ENCODE data around the gene UGP2. TPM values are rescaled to one million over a fixed set of nuclear protein-coding genes. Genes with fewer than 3 reads are reported as not detected.

The UGP2 gene
- total and polyA plus RNA-seq, 2 donors (not counting 1 experiment from before 2014, with no cell fraction given): 19.1 to 68.8 TPM

GRCh38 chr2:63850649-63851048, 9.0 kb downstream of the UGP2 start:
- H3K4me3 ChIP-seq (ENCODE audit: control extremely low read depth in 1 of 5, extremely low read depth in 1 of 5, insufficient read depth in 1 of 5, low read depth in 2 of 5, low read length in 4 of 5): no peak overlapping the region
- POLR2A ChIA-PET: no interaction called here
- H3K27ac ChIP-seq (ENCODE audit: low read length in 2 of 2): no peak overlapping the region
- no peak overlapping the region for H3K27ac Mint-ChIP-seq
- peaks cover 63% of the 10 kb centered on the region for H3K4me1 Mint-ChIP-seq
- H3K27me3 ChIP-seq (replicated peaks in 1 of 4; ENCODE audit: control extremely low read depth in 1 of 4, control insufficient read depth in 3 of 4, insufficient read depth in 4 of 4, low read length in 3 of 4): no peaks in the 10 kb centered on the region
- peaks cover 62% of the 10 kb centered on the region for H4K20me1 ChIP-seq (ENCODE audit: control insufficient read depth, insufficient read depth, low read length, poor library complexity, severe bottlenecking)
- CTCF ChIA-PET: interaction anchor here (0.7 kb wide), 1 partner anchor 9 kb away, joined by 3 read pairs; no protein-coding TSS in a partner anchor
- no peak overlapping the region for H3K9ac ChIP-seq (ENCODE audit: low read length)
- H3K4me2 ChIP-seq (replicated peaks; ENCODE audit: low read depth, low read length, poor library complexity, severe bottlenecking): no peak overlapping the region
- ATAC-seq (ENCODE audit: low read depth) (no peak), DNase-seq (no peak)
- H3K27me3 Mint-ChIP-seq: no peaks in the 10 kb centered on the region
- peaks cover 0 to 10% of the 10 kb centered on the region in 2 donors for H3K4me1 ChIP-seq (ENCODE audit: control insufficient read depth in 2 of 2, insufficient read depth in 2 of 2, low read length in 2 of 2)
- TF ChIP-seq, protein P1, sequence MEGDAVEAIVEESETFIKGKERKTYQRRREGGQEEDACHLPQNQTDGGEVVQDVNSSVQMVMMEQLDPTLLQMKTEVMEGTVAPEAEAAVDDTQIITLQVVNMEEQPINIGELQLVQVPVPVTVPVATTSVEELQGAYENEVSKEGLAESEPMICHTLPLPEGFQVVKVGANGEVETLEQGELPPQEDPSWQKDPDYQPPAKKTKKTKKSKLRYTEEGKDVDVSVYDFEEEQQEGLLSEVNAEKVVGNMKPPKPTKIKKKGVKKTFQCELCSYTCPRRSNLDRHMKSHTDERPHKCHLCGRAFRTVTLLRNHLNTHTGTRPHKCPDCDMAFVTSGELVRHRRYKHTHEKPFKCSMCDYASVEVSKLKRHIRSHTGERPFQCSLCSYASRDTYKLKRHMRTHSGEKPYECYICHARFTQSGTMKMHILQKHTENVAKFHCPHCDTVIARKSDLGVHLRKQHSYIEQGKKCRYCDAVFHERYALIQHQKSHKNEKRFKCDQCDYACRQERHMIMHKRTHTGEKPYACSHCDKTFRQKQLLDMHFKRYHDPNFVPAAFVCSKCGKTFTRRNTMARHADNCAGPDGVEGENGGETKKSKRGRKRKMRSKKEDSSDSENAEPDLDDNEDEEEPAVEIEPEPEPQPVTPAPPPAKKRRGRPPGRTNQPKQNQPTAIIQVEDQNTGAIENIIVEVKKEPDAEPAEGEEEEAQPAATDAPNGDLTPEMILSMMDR (IDR thresholded peaks at IDR 0.05): no peak
- no peak for TF ChIP-seq EZH2 (IDR thresholded peaks at IDR 0.05; ENCODE audit: borderline replicate concordance, insufficient read depth, low read depth, low read length, poor library complexity, severe bottlenecking)
- no peaks in the 10 kb centered on the region for H3K9me3 Mint-ChIP-seq (ENCODE audit: insufficient read depth)
- peaks cover 2% of the 10 kb centered on the region in 2 experiments for H3K36me3 ChIP-seq (replicated peaks in 1 of 2; ENCODE audit: control extremely low read depth in 1 of 2, control insufficient read depth in 1 of 2, extremely low read depth in 1 of 2, insufficient read depth in 2 of 2, low read length in 1 of 2)
- H3K79me2 ChIP-seq (ENCODE audit: control insufficient read depth, insufficient read depth, low read length): peaks cover 86% of the 10 kb centered on the region
- no peak overlapping the region for H3K4me3 Mint-ChIP-seq
- no peaks in the 10 kb centered on the region for H3K9me3 ChIP-seq (ENCODE audit: control extremely low read depth in 1 of 3, control insufficient read depth in 2 of 3, insufficient read depth in 1 of 3, low read length in 2 of 3)
- no peak overlapping the region for H2AFZ ChIP-seq (ENCODE audit: insufficient read depth, low read depth, low read length, poor library complexity, severe bottlenecking)
- intact Hi-C loops (cut with micrococcal nuclease): no loop called here

DNA sequence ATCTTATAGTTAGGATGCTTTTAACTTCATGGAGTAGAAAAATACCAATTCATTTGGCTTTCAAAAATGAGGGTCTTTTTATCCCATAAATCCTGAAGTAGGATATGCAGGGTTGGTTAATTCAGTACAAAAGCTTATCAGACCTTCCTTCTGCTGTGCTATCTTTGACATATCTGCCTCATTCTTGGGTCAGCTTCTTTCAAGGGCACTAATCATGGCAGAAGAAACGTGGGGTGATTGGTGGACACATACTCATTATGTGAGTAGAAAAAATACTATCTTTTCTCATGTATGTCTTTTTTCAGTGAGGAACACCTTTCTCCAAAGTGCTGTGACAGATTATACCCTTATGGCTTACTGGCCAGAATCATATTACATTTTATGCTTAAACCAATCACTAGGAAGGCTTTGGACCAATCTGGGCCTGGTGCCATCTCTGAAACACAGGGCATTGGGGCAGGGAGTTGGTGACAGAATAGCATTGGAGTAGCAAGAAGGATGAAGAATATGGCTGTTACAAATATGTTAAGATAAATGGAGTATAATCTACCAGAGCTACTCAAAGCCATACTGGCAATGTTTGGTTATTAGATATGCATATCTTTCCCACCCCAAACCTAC, 10.1 kb downstream of the UGP2 start:
- H3K9me3 ChIP-seq (ENCODE audit: control extremely low read depth in 1 of 3, control insufficient read depth in 2 of 3, insufficient read depth in 1 of 3, low read length in 2 of 3): no peaks in the 10 kb centered on the region
- ChIA-PET POLR2A (no interaction called here), CTCF (interaction anchor here (0.8 to 2.0 kb wide), 4 partner anchors 9 to 159 kb away, joined by 3 to 14 read pairs (median 4); no protein-coding TSS in a partner anchor)
- intact Hi-C loops (cut with micrococcal nuclease): no loop called here
- no peak overlapping the region for H3K4me2 ChIP-seq (replicated peaks; ENCODE audit: low read depth, low read length, poor library complexity, severe bottlenecking)
- peaks cover 59% of the 10 kb centered on the region for H4K20me1 ChIP-seq (ENCODE audit: control insufficient read depth, insufficient read depth, low read length, poor library complexity, severe bottlenecking)
- Mint-ChIP-seq H3K4me3 (no peak overlapping the region), H3K27ac (no peak overlapping the region), H3K27me3 (no peaks in the 10 kb centered on the region), H3K9me3 (ENCODE audit: insufficient read depth) (no peaks in the 10 kb centered on the region), H3K4me1 (peaks cover 65% of the 10 kb centered on the region)
- no peak overlapping the region for H2AFZ ChIP-seq (ENCODE audit: insufficient read depth, low read depth, low read length, poor library complexity, severe bottlenecking)
- ATAC-seq (ENCODE audit: low read depth) (no peak), DNase-seq (no peak)
- no CpG with 5 or more reads among the region's 1 CpG for WGBS (ENCODE audit: insufficient coverage)
- H3K9ac ChIP-seq (ENCODE audit: low read length): no peak overlapping the region
- TF ChIP-seq, protein P1 (IDR thresholded peaks at IDR 0.05): no peak
- TF ChIP-seq EZH2 (IDR thresholded peaks at IDR 0.05; ENCODE audit: borderline replicate concordance, insufficient read depth, low read depth, low read length, poor library complexity, severe bottlenecking): no peak
- H3K4me1 ChIP-seq (ENCODE audit: control insufficient read depth in 2 of 2, insufficient read depth in 2 of 2, low read length in 2 of 2): peaks cover 0 to 15% of the 10 kb centered on the region in 2 donors
- H3K27me3 ChIP-seq (replicated peaks in 1 of 4; ENCODE audit: control extremely low read depth in 1 of 4, control insufficient read depth in 3 of 4, insufficient read depth in 4 of 4, low read length in 3 of 4): no peaks in the 10 kb centered on the region
- peaks cover 80% of the 10 kb centered on the region for H3K79me2 ChIP-seq (ENCODE audit: control insufficient read depth, insufficient read depth, low read length)
- no peak overlapping the region for H3K27ac ChIP-seq (ENCODE audit: low read length in 2 of 2)
- no peak overlapping the region for H3K4me3 ChIP-seq (ENCODE audit: control extremely low read depth in 1 of 5, extremely low read depth in 1 of 5, insufficient read depth in 1 of 5, low read depth in 2 of 5, low read length in 4 of 5)
- H3K36me3 ChIP-seq (replicated peaks in 1 of 2; ENCODE audit: control extremely low read depth in 1 of 2, control insufficient read depth in 1 of 2, extremely low read depth in 1 of 2, insufficient read depth in 2 of 2, low read length in 1 of 2): peaks cover 2 to 6% of the 10 kb centered on the region in 2 experiments

Measured in B cell (primary cell).